ENCODE results near the gene FSIP2.

DNA sequence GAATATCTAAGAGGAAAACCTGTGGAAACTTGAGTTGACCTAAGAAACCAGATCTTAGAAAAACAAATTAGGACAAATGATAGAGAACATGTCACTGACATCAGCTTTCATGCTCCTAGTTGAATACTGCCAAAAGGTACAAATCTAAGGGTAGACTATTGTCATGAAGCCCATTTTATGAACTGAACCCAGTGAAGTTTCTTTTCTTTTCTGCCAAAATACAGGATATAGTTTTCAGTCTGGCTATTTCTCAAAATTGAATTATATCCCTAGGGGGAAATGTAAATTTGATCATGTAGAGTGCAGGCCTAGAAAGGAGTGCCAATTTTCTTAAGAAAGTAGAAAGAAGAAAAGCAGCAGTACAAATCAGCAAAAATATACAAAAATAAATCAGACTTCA lies 46.6 kb downstream of the FSIP2 start:
- no peak for TF ChIP-seq ARNTL (CRISPR knock-in tag; IDR thresholded peaks at IDR 0.05; ENCODE audit: borderline replicate concordance, low read depth)
- TF ChIP-seq, protein P1, sequence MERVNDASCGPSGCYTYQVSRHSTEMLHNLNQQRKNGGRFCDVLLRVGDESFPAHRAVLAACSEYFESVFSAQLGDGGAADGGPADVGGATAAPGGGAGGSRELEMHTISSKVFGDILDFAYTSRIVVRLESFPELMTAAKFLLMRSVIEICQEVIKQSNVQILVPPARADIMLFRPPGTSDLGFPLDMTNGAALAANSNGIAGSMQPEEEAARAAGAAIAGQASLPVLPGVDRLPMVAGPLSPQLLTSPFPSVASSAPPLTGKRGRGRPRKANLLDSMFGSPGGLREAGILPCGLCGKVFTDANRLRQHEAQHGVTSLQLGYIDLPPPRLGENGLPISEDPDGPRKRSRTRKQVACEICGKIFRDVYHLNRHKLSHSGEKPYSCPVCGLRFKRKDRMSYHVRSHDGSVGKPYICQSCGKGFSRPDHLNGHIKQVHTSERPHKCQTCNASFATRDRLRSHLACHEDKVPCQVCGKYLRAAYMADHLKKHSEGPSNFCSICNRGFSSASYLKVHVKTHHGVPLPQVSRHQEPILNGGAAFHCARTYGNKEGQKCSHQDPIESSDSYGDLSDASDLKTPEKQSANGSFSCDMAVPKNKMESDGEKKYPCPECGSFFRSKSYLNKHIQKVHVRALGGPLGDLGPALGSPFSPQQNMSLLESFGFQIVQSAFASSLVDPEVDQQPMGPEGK (CRISPR knock-in tag; IDR thresholded peaks at IDR 0.05; ENCODE audit: borderline replicate concordance): no peak
- TF ChIP-seq, protein P2, sequence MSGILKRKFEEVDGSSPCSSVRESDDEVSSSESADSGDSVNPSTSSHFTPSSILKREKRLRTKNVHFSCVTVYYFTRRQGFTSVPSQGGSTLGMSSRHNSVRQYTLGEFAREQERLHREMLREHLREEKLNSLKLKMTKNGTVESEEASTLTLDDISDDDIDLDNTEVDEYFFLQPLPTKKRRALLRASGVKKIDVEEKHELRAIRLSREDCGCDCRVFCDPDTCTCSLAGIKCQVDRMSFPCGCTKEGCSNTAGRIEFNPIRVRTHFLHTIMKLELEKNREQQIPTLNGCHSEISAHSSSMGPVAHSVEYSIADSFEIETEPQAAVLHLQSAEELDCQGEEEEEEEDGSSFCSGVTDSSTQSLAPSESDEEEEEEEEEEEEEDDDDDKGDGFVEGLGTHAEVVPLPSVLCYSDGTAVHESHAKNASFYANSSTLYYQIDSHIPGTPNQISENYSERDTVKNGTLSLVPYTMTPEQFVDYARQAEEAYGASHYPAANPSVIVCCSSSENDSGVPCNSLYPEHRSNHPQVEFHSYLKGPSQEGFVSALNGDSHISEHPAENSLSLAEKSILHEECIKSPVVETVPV (CRISPR knock-in tag; IDR thresholded peaks at IDR 0.05): no peak
- no peak for TF ChIP-seq GLIS3 (CRISPR knock-in tag; IDR thresholded peaks at IDR 0.05)
- TF ChIP-seq, protein P3, sequence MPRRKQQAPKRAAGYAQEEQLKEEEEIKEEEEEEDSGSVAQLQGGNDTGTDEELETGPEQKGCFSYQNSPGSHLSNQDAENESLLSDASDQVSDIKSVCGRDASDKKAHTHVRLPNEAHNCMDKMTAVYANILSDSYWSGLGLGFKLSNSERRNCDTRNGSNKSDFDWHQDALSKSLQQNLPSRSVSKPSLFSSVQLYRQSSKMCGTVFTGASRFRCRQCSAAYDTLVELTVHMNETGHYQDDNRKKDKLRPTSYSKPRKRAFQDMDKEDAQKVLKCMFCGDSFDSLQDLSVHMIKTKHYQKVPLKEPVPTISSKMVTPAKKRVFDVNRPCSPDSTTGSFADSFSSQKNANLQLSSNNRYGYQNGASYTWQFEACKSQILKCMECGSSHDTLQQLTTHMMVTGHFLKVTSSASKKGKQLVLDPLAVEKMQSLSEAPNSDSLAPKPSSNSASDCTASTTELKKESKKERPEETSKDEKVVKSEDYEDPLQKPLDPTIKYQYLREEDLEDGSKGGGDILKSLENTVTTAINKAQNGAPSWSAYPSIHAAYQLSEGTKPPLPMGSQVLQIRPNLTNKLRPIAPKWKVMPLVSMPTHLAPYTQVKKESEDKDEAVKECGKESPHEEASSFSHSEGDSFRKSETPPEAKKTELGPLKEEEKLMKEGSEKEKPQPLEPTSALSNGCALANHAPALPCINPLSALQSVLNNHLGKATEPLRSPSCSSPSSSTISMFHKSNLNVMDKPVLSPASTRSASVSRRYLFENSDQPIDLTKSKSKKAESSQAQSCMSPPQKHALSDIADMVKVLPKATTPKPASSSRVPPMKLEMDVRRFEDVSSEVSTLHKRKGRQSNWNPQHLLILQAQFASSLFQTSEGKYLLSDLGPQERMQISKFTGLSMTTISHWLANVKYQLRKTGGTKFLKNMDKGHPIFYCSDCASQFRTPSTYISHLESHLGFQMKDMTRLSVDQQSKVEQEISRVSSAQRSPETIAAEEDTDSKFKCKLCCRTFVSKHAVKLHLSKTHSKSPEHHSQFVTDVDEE (CRISPR knock-in tag; IDR thresholded peaks at IDR 0.05): no peak
- TF ChIP-seq ISL1 (CRISPR knock-in tag; IDR thresholded peaks at IDR 0.05): 0 out of 2 replicates have a peak, but pooled peaks have one; percentile 41
- TF ChIP-seq TOX (CRISPR knock-in tag; IDR thresholded peaks at IDR 0.05; ENCODE audit: borderline replicate concordance): no peak
- no peak for TF ChIP-seq ZNF70 (CRISPR knock-in tag; IDR thresholded peaks at IDR 0.05)
- no peak for TF ChIP-seq ZC3H10 (CRISPR knock-in tag; IDR thresholded peaks at IDR 0.05)
- no peak for TF ChIP-seq ZFP30 (CRISPR knock-in tag; IDR thresholded peaks at IDR 0.05)
- TF ChIP-seq, protein P4, sequence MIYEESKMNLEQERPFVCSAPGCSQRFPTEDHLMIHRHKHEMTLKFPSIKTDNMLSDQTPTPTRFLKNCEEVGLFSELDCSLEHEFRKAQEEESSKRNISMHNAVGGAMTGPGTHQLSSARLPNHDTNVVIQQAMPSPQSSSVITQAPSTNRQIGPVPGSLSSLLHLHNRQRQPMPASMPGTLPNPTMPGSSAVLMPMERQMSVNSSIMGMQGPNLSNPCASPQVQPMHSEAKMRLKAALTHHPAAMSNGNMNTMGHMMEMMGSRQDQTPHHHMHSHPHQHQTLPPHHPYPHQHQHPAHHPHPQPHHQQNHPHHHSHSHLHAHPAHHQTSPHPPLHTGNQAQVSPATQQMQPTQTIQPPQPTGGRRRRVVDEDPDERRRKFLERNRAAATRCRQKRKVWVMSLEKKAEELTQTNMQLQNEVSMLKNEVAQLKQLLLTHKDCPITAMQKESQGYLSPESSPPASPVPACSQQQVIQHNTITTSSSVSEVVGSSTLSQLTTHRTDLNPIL (CRISPR knock-in tag; IDR thresholded peaks at IDR 0.05; ENCODE audit: low read depth): no peak
- TF ChIP-seq TCF4 (CRISPR knock-in tag; IDR thresholded peaks at IDR 0.05; ENCODE audit: borderline replicate concordance): no peak
- TF ChIP-seq CSDC2 (CRISPR knock-in tag; IDR thresholded peaks at IDR 0.05): no peak
